ENCODE measurements around the gene TGFBR2. TPM values are rescaled to one million over a fixed set of nuclear protein-coding genes. Genes with fewer than 3 reads are reported as not detected.

TGFBR2 gene
- total RNA-seq, 1 donor from 2014 or later = 39.9 TPM

- peaks cover 10% of the 10 kb centered on the region for H3K36me3 Mint-ChIP-seq (ENCODE audit: low read depth, unreplicated experiment)
- FAIRE-seq = no peak
Measured at GRCh38 chr3:30694668-30695067, 88.3 kb downstream of the TGFBR2 start.

GRCh38 chr3:30695302-30696061 lies 89.1 kb downstream of the TGFBR2 start:
- no peak overlapping the region for H3K4me3 Mint-ChIP-seq (ENCODE audit: unreplicated experiment)

More at GRCh38 chr3:30694668-30695067, 88.3 kb downstream of the TGFBR2 start:
- Histone ChIP-seq H3K27ac (ENCODE audit: low read depth, low read length) (no peak overlapping the region), H3K9ac (ENCODE audit: low read length) (no peak overlapping the region), H4K20me1 (ENCODE audit: insufficient read depth, low read length) (no peaks in the 10 kb centered on the region), H2AFZ (ENCODE audit: low read depth, low read length) (no peak overlapping the region), H3K36me3 (ENCODE audit: insufficient read depth, low read length) (peaks cover 40% of the 10 kb centered on the region), H3K9me3 (ENCODE audit: insufficient read depth, low read depth, low read length) (no peaks in the 10 kb centered on the region), H3K4me2 (ENCODE audit: low read length) (no peak overlapping the region), H3K4me1 (ENCODE audit: insufficient read depth, low read length) (peaks cover 2% of the 10 kb centered on the region), H3K27me3 (ENCODE audit: insufficient read depth, low read length) (no peaks in the 10 kb centered on the region), H3K79me2 (ENCODE audit: insufficient read depth, low read length) (peaks cover 6% of the 10 kb centered on the region), H3K4me3 (ENCODE audit: insufficient read depth, low read depth, low read length) (no peak overlapping the region)
- Mint-ChIP-seq H3K27me3 (ENCODE audit: low read depth, unreplicated experiment) (no peaks in the 10 kb centered on the region), H3K4me1 (ENCODE audit: low read depth, unreplicated experiment) (peaks cover 14% of the 10 kb centered on the region), H3K9me3 (ENCODE audit: unreplicated experiment) (no peaks in the 10 kb centered on the region), H3K4me3 (ENCODE audit: unreplicated experiment) (no peak overlapping the region), H3K27ac (ENCODE audit: unreplicated experiment) (no peak overlapping the region)
- no peak for DNase-seq (ENCODE audit: low read depth)
- TF ChIP-seq EZH2 (IDR thresholded peaks at IDR 0.05; ENCODE audit: insufficient read depth, low read length) (no peak), CTCF (IDR thresholded peaks at IDR 0.05; ENCODE audit: insufficient read depth, low read depth, low read length) (no peak)

More at GRCh38 chr3:30695302-30696061, 89.1 kb downstream of the TGFBR2 start:
- Mint-ChIP-seq H3K27ac (ENCODE audit: unreplicated experiment) (no peak overlapping the region), H3K36me3 (ENCODE audit: low read depth, unreplicated experiment) (peaks cover 6% of the 10 kb centered on the region), H3K27me3 (ENCODE audit: low read depth, unreplicated experiment) (no peaks in the 10 kb centered on the region), H3K4me1 (ENCODE audit: low read depth, unreplicated experiment) (peaks cover 7% of the 10 kb centered on the region), H3K9me3 (ENCODE audit: unreplicated experiment) (no peaks in the 10 kb centered on the region)
- Histone ChIP-seq H3K27me3 (ENCODE audit: insufficient read depth, low read length) (no peaks in the 10 kb centered on the region), H3K4me1 (ENCODE audit: insufficient read depth, low read length) (no peaks in the 10 kb centered on the region), H3K9me3 (ENCODE audit: insufficient read depth, low read depth, low read length) (no peaks in the 10 kb centered on the region), H4K20me1 (ENCODE audit: insufficient read depth, low read length) (no peaks in the 10 kb centered on the region), H3K4me2 (ENCODE audit: low read length) (no peak overlapping the region), H2AFZ (ENCODE audit: low read depth, low read length) (no peak overlapping the region), H3K9ac (ENCODE audit: low read length) (no peak overlapping the region), H3K36me3 (ENCODE audit: insufficient read depth, low read length) (peaks cover 34% of the 10 kb centered on the region), H3K4me3 (ENCODE audit: insufficient read depth, low read depth, low read length) (no peak overlapping the region), H3K79me2 (ENCODE audit: insufficient read depth, low read length) (peaks cover 2% of the 10 kb centered on the region), H3K27ac (ENCODE audit: low read depth, low read length) (no peak overlapping the region)
- TF ChIP-seq CTCF (IDR thresholded peaks at IDR 0.05; ENCODE audit: insufficient read depth, low read depth, low read length) (no peak), EZH2 (IDR thresholded peaks at IDR 0.05; ENCODE audit: insufficient read depth, low read length) (no peak)
- DNase-seq (ENCODE audit: low read depth) = no peak
- no peak for FAIRE-seq
